SK-N-DZ (cell line): ENCODE measurements around the gene SWT1.
"Not testable (repeated sequence)": the region's sequence is repeated elsewhere in the genome, so short reads cannot be mapped to it uniquely, and the experiment has no call there.

ENCODE experiments used
- DNase-seq: peaks from one replicate; pipeline ENCODE4 v3.0.0-alpha.2; 2015; ENCODE audit warnings: low spot score

Gene SWT1

DNA sequence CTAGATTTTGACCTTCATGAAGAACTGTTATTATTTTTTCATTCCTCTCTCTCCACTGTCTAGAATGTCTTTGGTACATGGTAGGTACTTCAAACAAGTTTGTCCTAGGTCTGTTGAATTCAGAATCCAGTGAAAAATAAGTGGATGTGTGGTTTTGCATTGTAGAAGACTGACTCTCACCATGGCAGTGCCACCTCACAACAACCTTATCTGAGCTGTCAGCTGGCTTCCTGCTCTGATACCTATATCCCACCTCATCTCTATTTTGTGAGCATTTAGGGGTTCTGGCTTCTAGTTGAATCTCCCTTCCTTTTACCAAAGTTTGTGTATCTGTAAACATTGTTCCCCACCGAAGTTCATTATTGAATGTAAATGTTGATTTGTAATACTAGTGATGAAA, 9.1 kb downstream of the SWT1 start:
- DNase-seq: no peak

GRCh38 chr1:185170291-185170848, 13.4 kb downstream of the SWT1 start:
- peak; percentile 59 for DNase-seq

GRCh38 chr1:185193756-185194155, 36.8 kb downstream of the SWT1 start:
- DNase-seq: no peak

- DNase-seq: not testable (repeated sequence)
Observed at GRCh38 chr1:185198712-185199111, 41.7 kb downstream of the SWT1 start.

DNA sequence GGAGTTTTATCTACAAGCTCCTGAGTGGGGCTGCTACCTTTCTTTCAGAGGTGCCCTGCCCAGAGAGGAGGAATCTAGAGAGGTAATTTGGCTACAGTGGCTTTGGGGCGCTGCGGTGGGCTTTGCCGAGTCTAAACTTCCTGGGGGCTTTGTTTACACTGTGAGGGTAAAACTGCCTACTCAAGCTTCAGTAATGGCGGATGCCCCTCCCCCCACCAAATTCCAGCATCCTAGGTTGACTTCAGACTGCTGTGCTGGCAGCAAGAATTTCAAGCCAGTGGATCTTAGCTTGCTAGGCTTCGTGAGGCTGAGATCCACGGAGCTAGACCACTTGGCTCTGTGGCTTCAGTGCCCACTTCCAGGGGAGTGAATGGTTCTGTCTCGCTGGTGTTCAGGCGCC, 43.9 kb downstream of the SWT1 start:
- no peak for DNase-seq

- no peak for DNase-seq
Observed at GRCh38 chr1:185207170-185207569, 50.2 kb downstream of the SWT1 start.

DNA sequence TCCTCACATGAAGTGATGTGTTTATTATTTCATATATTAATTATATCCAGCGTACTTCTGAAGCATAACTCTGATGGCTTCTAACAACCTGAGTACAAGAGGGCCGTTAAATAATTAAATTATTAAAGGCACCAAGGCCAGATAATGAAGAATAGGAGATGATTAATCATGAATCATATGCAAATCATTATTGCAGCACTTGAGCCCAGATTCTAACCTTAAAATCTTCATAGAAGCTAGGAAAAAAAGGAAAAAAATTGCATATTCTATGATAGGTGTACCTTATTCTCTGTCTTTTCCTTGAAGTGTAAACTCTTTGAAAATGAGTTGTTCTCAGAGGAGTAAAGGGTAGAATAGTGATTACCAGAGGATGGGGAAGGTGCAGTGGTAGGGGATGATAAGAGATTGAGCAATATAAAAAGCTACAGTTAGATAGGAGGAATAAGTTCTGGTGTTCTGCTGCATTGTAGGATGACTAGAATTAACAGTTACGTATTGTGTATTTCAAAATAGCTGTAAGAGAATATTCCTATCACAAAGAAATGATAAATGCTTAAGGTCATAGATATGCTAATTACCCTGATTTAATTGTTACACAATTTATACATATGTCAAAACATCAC, 51.1 kb downstream of the SWT1 start:
- no peak for DNase-seq

DNA sequence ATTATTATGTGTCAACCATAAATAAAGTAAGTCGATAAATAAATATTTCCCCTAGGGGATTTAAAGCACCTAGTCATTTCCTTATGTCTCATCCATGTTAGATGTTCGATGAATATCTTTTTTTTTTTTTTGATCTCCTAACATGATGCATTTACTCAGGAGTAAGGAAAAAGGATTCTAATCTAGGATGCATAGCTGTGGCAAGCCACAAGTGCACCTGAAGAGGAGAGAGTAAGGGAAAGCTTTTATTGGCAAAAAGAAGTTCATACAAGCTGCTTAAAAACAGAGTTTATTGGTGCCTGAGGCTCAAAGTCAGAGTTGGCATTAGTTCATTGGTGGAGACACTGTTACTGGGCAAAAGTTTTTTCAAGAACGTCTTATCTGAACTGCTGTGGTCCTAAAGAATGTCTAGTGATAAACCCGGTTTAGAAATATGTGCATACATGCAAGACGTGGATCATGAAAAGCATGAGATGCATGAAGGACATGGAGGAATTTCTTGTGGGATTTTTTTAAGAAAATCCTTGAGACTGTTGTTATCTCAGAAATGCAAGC, 51.7 kb downstream of the SWT1 start:
- DNase-seq: no peak

DNA sequence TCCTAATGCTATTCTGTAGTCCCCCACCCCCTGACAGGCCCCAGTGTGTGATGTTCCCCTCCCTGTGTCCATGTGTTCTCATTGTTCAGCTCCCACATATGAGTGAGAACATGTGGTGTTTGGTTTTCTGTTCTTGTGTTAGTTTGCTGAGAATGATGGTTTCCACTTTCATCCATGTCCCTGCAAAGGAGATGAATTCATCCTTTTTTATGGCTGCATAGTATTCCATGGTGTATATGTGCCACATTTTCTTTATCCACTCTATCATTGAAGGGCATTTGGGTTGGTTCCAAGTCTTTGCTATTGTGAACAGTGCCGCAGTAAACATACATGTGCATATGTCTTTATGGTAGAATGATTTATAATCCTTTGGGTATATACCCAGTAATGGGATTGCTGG, 52.4 kb downstream of the SWT1 start:
- DNase-seq: not testable (repeated sequence)

GRCh38 chr1:185213091-185213490, 56.1 kb downstream of the SWT1 start:
- no peak for DNase-seq

- no peak for DNase-seq
Observed at GRCh38 chr1:185215911-185216310, 58.9 kb downstream of the SWT1 start.

DNA sequence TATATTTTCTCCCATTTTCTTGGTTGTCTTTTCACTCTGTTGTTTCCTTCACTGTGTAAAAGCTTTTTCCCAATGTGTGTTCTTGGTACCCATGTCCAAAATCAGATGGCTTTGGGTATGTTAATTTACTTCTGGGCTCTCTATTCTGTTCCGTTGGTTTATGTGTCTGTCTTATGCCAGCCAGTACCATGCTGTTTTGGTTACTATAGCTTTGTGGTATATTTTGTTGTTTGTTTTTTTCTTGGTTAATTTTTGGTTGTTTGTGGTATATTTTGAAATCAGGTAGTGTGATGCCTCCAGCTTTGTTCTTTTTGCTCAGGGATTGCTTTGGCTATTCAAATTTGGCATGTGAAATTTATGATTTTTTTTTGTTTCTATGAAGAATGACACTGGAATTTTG, 67.2 kb downstream of the SWT1 start:
- DNase-seq: no peak

DNA sequence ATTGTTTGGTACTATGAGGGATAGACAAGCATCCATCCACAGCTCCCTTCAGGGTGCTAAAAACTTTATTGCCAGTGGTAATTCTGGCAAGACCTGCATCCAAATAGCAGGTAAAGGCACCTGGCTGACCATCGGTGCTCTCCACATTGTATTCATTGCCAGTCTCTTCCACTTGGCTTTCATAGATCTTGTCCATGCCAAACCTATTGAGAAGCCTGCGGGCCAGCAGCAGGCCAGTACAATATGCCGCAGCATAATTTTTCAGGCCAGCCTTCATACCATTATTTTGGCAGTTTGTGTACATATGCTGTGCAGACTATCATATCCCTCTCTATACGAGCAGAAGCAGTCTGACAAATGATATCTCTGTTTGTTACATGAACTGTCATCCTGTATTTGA, 70.2 kb downstream of the SWT1 start:
- no peak for DNase-seq

GRCh38 chr1:185228979-185229378, 72.0 kb downstream of the SWT1 start:
- DNase-seq: no peak

DNA sequence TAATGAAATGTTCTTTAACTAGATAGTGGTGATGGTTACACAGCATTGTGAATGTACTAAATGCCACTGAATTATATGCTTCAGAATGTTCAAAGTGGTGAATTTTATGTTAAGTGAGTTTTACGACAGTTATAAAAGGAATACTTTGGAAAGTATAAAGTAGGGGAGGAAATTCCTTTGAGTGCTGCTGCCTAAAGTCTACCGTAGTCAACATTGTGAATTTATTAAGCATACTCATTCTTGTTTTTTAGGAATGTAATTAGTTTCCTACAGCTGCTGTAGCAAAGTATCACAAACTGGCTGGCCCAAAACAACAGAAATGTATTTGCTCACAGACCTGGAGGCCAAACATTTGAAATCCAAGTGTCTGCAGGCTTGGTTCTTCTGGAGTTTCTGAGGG, 73.0 kb downstream of the SWT1 start:
- no peak for DNase-seq

- DNase-seq: no peak
Observed at GRCh38 chr1:185232874-185233273, 75.9 kb downstream of the SWT1 start.

GRCh38 chr1:185234183-185234582, 77.2 kb downstream of the SWT1 start:
- DNase-seq: not testable (repeated sequence)

DNA sequence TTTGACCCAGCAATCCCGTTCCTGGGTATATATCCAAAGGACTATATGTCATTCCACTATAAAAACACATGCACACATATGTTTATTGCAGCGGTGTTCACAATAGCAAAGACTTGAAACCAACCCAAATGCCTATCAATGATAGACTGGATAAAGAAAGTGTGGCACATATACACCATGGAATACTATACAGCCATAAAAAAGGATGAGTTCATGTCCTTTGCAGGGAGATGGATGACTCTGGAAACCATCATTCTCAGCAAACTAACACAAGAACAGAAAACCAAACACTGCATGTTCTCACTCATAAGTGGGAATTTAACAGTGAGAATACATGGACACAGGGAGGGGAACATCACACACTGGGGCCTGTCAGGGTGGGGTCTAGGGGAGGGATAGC, 80.2 kb downstream of the SWT1 start:
- not testable (repeated sequence) for DNase-seq

DNA sequence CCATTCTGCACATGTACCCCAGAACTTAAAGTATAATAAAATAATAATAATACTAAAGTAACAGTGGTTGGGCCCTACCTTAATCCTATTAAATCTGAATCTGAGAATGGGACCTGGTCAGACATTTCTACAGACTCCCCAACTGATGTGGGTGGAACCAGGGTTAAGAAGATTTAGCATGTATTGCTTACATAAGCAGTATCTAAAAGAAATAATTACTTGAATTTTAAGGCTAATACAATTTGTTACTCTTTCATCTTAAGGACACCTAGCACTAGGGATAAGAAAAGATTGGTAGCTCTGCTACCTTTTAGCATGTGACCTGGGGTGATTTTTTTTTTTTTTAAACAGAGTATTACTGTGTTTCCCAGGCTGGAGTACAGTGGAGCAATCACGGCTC, 80.7 kb downstream of the SWT1 start:
- DNase-seq: no peak

- DNase-seq: no peak
Observed at GRCh38 chr1:185238447-185238846, 81.5 kb downstream of the SWT1 start.

GRCh38 chr1:185239861-185240260, 82.9 kb downstream of the SWT1 start:
- DNase-seq: no peak

GRCh38 chr1:185241127-185241526, 84.2 kb downstream of the SWT1 start:
- DNase-seq: no peak

DNA sequence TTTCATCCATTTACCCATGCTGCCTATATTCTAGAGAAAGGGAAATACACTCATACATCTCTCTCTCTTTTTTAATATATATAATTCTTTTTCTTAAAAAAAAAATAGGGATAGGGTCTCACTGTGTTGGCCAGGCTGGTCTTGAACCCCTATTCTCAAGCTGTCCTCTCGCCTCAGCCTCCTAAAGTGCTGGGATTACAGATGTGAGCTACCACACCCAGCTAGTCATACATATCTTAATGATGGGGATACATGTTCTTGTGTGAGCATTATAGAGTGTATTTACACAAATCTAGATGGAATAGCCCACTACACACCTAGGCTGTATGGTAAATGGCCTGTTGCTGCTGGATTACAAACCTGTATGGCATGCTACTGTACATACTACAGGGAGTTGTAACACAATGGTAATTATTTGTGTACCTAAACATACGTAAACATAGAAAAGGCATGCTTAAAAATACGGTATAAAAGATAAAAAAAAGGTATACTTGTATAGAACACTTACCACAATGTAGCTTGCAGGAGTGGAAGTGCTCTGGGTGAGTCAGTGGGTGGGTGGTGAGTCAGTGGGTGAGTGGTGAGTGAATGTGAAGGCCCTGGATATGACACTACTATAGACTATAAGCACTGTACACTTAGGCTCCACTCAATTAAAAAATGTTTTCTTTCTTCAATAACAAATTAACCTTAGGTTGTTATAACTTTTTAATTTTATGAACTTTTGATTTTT, 87.2 kb downstream of the SWT1 start:
- no peak for DNase-seq
